ENCODE results near the gene TNNT3. TPM values are rescaled to one million over a fixed set of nuclear protein-coding genes. Genes with fewer than 3 reads are reported as not detected.

The TNNT3 gene
- total RNA-seq, 1 donor, result not detected

- no peak for DNase-seq (ENCODE audit: low read depth)
- no peak overlapping the region for H3K4me3 ChIP-seq (ENCODE audit: low read depth, low read length)
- TF ChIP-seq CTCF (IDR thresholded peaks at IDR 0.05; ENCODE audit: insufficient read depth, low read depth, low read length), result no peak
Measured at GRCh38 chr11:1879941-1880720, 39.4 kb upstream of the TNNT3 start.

GRCh38 chr11:1880746-1881441 is 38.6 kb upstream of the TNNT3 start:
- no peak overlapping the region for H3K4me3 ChIP-seq (ENCODE audit: low read depth, low read length)
- no peak for TF ChIP-seq CTCF (IDR thresholded peaks at IDR 0.05; ENCODE audit: insufficient read depth, low read depth, low read length)
- no peak for DNase-seq (ENCODE audit: low read depth)

GRCh38 chr11:1881442-1882264 is 37.9 kb upstream of the TNNT3 start:
- H3K4me3 ChIP-seq (ENCODE audit: low read depth, low read length), result no peak overlapping the region
- no peak for TF ChIP-seq CTCF (IDR thresholded peaks at IDR 0.05; ENCODE audit: insufficient read depth, low read depth, low read length)
- DNase-seq (ENCODE audit: low read depth), result peak; percentile 39

- no peak overlapping the region for H3K4me3 ChIP-seq (ENCODE audit: low read depth, low read length)
- peak; percentile 86 for TF ChIP-seq CTCF (IDR thresholded peaks at IDR 0.05; ENCODE audit: insufficient read depth, low read depth, low read length)
- DNase-seq (ENCODE audit: low read depth), result peak; percentile 76
Measured at GRCh38 chr11:1882265-1883238, 37.0 kb upstream of the TNNT3 start.

- TF ChIP-seq CTCF (IDR thresholded peaks at IDR 0.05; ENCODE audit: insufficient read depth, low read depth, low read length), result no peak
- H3K4me3 ChIP-seq (ENCODE audit: low read depth, low read length), result no peak overlapping the region
- DNase-seq (ENCODE audit: low read depth), result no peak
Measured at GRCh38 chr11:1883346-1884302, 35.9 kb upstream of the TNNT3 start.
